ENCODE results near the gene DSE.

DNA sequence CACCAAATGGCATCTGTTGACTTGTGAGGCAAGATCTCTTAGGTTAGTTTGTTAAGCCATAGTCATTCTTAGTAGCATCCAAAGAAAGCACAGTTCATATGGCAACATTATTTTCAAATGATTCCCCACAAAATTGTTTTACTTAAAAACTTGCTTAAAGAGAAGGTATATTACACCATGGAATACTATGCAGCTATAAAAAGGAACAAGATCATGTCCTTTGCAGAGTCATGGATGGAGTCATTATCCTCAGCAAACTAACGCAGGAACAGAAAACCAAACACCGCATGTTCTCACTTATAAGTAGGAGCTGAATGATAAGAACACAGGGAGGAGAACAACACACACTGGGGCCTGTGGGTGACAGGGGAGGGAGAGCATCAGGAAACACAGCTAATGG, 10.9 kb upstream of the DSE start:
- TF ChIP-seq, protein P1, sequence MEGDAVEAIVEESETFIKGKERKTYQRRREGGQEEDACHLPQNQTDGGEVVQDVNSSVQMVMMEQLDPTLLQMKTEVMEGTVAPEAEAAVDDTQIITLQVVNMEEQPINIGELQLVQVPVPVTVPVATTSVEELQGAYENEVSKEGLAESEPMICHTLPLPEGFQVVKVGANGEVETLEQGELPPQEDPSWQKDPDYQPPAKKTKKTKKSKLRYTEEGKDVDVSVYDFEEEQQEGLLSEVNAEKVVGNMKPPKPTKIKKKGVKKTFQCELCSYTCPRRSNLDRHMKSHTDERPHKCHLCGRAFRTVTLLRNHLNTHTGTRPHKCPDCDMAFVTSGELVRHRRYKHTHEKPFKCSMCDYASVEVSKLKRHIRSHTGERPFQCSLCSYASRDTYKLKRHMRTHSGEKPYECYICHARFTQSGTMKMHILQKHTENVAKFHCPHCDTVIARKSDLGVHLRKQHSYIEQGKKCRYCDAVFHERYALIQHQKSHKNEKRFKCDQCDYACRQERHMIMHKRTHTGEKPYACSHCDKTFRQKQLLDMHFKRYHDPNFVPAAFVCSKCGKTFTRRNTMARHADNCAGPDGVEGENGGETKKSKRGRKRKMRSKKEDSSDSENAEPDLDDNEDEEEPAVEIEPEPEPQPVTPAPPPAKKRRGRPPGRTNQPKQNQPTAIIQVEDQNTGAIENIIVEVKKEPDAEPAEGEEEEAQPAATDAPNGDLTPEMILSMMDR (IDR thresholded peaks at IDR 0.05), result no peak
- no peak for TF ChIP-seq POLR2A (IDR thresholded peaks at IDR 0.05)
